Liver (tissue), 9 donors: ENCODE measurements around the gene LRRC4. TPM values are rescaled to one million over a fixed set of nuclear protein-coding genes. Genes with fewer than 3 reads are reported as not detected.

Experiments used
- DNase-seq: peaks from one replicate; pipeline ENCODE4 v3.0.0-alpha.2; 2017; ENCODE audit warnings: low spot score
- H3K27ac ChIP-seq, 2 donors: one replicate each; pipeline ENCODE4 v1.7.0; 2013; ENCODE audit warnings: inconsistent platforms in 2 of 2, low read length in 2 of 2, control low read depth in 1 of 2, low read depth in 1 of 2, mild to moderate bottlenecking in 1 of 2
- H3K27me3 ChIP-seq, 4 donors: one replicate each; pipeline versions ENCODE4 v1.6.1 to v1.7.0; 2013; ENCODE audit warnings: low read length in 3 of 4, inconsistent platforms in 1 of 4, mild to moderate bottlenecking in 1 of 4, moderate library complexity in 1 of 4; ENCODE audit not compliant: control insufficient read depth in 4 of 4, insufficient read depth in 4 of 4
- H3K36me3 ChIP-seq, 4 donors: one replicate each; pipeline versions ENCODE4 v1.6.1 to v1.7.0; 2013; ENCODE audit warnings: low read length in 3 of 4, mild to moderate bottlenecking in 3 of 4, low read depth in 1 of 4, moderate library complexity in 1 of 4; ENCODE audit not compliant: control insufficient read depth in 4 of 4, insufficient read depth in 3 of 4
- H3K4me1 ChIP-seq, 4 donors: one replicate each; pipeline versions ENCODE4 v1.6.1 to v1.7.0; 2013; ENCODE audit warnings: low read length in 3 of 4, mild to moderate bottlenecking in 3 of 4, moderate library complexity in 1 of 4; ENCODE audit not compliant: control insufficient read depth in 4 of 4, insufficient read depth in 4 of 4
- H3K4me3 ChIP-seq, 3 donors: one replicate each; pipeline versions ENCODE4 v1.6.1 to v1.7.0; 2013; ENCODE audit warnings: low read length in 3 of 3, control low read depth in 1 of 3, low read depth in 1 of 3, mild to moderate bottlenecking in 1 of 3
- H3K9ac ChIP-seq, 2 donors: one replicate each; pipeline ENCODE4 v1.7.0; 2013; ENCODE audit warnings: low read length in 2 of 2, mild to moderate bottlenecking in 2 of 2, moderate library complexity in 2 of 2, control low read depth in 1 of 2, low read depth in 1 of 2
- H3K9me3 ChIP-seq, 4 donors: one replicate each; pipeline versions ENCODE4 v1.6.1 to v1.7.0; 2013; ENCODE audit warnings: low read length in 3 of 4; ENCODE audit not compliant: control insufficient read depth in 4 of 4
- ATF3 ChIP-seq: IDR thresholded peaks from 2 replicates; pipeline ENCODE4 v1.6.1; 2016; ENCODE audit warnings: antibody characterized with exemption
- CTCF ChIP-seq: fragments of 150-350 bp; IDR thresholded peaks from 2 replicates; pipeline ENCODE4 v1.5.1; 2017; ENCODE audit warnings: improper control_type of control experiment, low read depth, low read length; ENCODE audit not compliant: missing input control
- EGR1 ChIP-seq, 2 donors: IDR thresholded peaks; 2 replicates each; pipeline ENCODE4 v1.6.1; 2016 to 2018; ENCODE audit warnings: antibody characterized with exemption in 2 of 2, low read depth in 2 of 2
- FOXA1 ChIP-seq: IDR thresholded peaks from 2 replicates; pipeline ENCODE4 v1.6.1; 2016; ENCODE audit warnings: antibody characterized with exemption
- FOXA2 ChIP-seq: IDR thresholded peaks from 2 replicates; pipeline ENCODE4 v1.6.1; 2016; ENCODE audit warnings: antibody characterized with exemption
- GABPA ChIP-seq, 2 donors: IDR thresholded peaks in 1 of 2; conservative IDR thresholded peaks in 1 of 2; 2 replicates each; pipeline ENCODE4 v1.6.1; 2016; ENCODE audit warnings: antibody characterized with exemption in 2 of 2, mild to moderate bottlenecking in 1 of 2, moderate library complexity in 1 of 2
- HNF4A ChIP-seq, 2 donors: conservative IDR thresholded peaks; 2 replicates each; pipeline ENCODE4 v1.6.1; 2016; ENCODE audit warnings: antibody characterized with exemption in 2 of 2, mild to moderate bottlenecking in 2 of 2
- HNF4G ChIP-seq: IDR thresholded peaks from 2 replicates; pipeline ENCODE4 v1.6.1; 2016; ENCODE audit warnings: antibody characterized with exemption
- JUND ChIP-seq, 2 donors: IDR thresholded peaks; 2 replicates each; pipeline ENCODE4 v1.6.1; 2016; ENCODE audit warnings: antibody characterized with exemption in 2 of 2
- MAX ChIP-seq: IDR thresholded peaks from 2 replicates; pipeline ENCODE4 v1.6.1; 2016; ENCODE audit warnings: antibody characterized with exemption
- NR2F2 ChIP-seq: IDR thresholded peaks from 2 replicates; pipeline ENCODE4 v1.6.1; 2016; ENCODE audit warnings: antibody characterized with exemption
- RAD21 ChIP-seq, 2 donors: IDR thresholded peaks; 2 replicates each; pipeline ENCODE4 v1.6.1; 2016; ENCODE audit warnings: antibody characterized with exemption in 2 of 2, mild to moderate bottlenecking in 2 of 2
- REST ChIP-seq: IDR thresholded peaks from 2 replicates; pipeline ENCODE4 v1.6.1; 2016; ENCODE audit warnings: antibody characterized with exemption, mild to moderate bottlenecking
- RXRA ChIP-seq, 2 donors: IDR thresholded peaks; 2 replicates each; pipeline ENCODE4 v1.6.1; 2017 to 2018; ENCODE audit warnings: antibody characterized with exemption in 2 of 2, mild to moderate bottlenecking in 1 of 2
- TAF1 ChIP-seq: conservative IDR thresholded peaks from 2 replicates; pipeline ENCODE4 v1.6.1; 2016; ENCODE audit warnings: antibody characterized with exemption, mild to moderate bottlenecking
- YY1 ChIP-seq: IDR thresholded peaks from 2 replicates; pipeline ENCODE4 v1.6.1; 2016; ENCODE audit warnings: antibody characterized with exemption, mild to moderate bottlenecking
- ZBTB33 ChIP-seq: IDR thresholded peaks from 2 replicates; pipeline ENCODE4 v1.6.1; 2016; ENCODE audit warnings: antibody characterized with exemption
- WGBS: extraction: QIAGEN DNeasy Blood & Tissue Kit; methylation state at CpG from one replicate; pipeline ENCODE4 v1.1.7; 2013; 5-methylcytosine and 5-hydroxymethylcytosine counted together
- polyA plus RNA-seq, 2 donors: library from polyadenylated mRNA; stranded (reverse) in 1 of 2; unstranded in 1 of 2; fragments of 200-250 nt in 1 of 2; fragments of >200 nt in 1 of 2; fragmentation: Nextera tagmentation in 1 of 2; extraction: Ambion mirVana in 1 of 2; gene quantifications; one replicate each; pipeline versions ENCODE4 v1.2.1 to v1.2.3, GENCODE V29; 2013 to 2015
- total RNA-seq, 2 donors: library from RNA; depleted of rRNA; stranded (reverse); fragments of >200 nt; gene quantifications; one replicate each; pipeline ENCODE4 v1.2.3, GENCODE V29; 2014
- donor health status: healthy.
- donor health status: healthy.
- donor health status: healthy.
- donor health status: healthy.
- donor health status: healthy.

Gene LRRC4
- total RNA-seq: 1 to 10 TPM in 1 of 2 donors, under 1 TPM in 1; 0.75 to 2.7 TPM
- polyA plus RNA-seq: 1 to 10 TPM in 1 of 2 donors, under 1 TPM in 1; 0.54 to 1.6 TPM

- WGBS: 38% methylated on average over 87 of the region's 87 CpGs
- peak within 1 kb of the TSS in 2 of 3 donors; percentile 25 to 50 for H3K4me3 ChIP-seq
- H3K27me3 ChIP-seq: no peaks in the 10 kb centered on the region
- no peak for DNase-seq
- peaks cover 0 to 6% (median 1%) of the 10 kb centered on the region in 4 donors for H3K36me3 ChIP-seq
- H3K9me3 ChIP-seq: no peaks in the 10 kb centered on the region
- peaks cover 7 to 40% (median 25%) of the 10 kb centered on the region in 4 donors for H3K4me1 ChIP-seq
- H3K9ac ChIP-seq: no peak within 1 kb of the TSS
- TF ChIP-seq RXRA (IDR thresholded peaks at IDR 0.05) (no peak), EGR1 (IDR thresholded peaks at IDR 0.05; ENCODE audit: low read depth in 2 of 2) (no peak), RAD21 (IDR thresholded peaks at IDR 0.05) (peak in 1 of 2 donors; percentile 14), HNF4G (no peak)
- no peak within 1 kb of the TSS for H3K27ac ChIP-seq
Observed at GRCh38 chr7:128030654-128031611, at the start of gene LRRC4. Gene LRRC4, minus strand, starts transcription at chr7:128031437. Its CDS starts 797 bp downstream, at chr7:128030640.

GRCh38 chr7:128080169-128080568 is 48.9 kb upstream of the LRRC4 start:
- Histone ChIP-seq H3K27ac (no peak overlapping the region), H3K36me3 (peaks cover 9 to 50% (median 14%) of the 10 kb centered on the region in 4 donors), H3K4me1 (peaks cover 0 to 15% (median 8%) of the 10 kb centered on the region in 4 donors), H3K9ac (no peak overlapping the region), H3K4me3 (no peak overlapping the region), H3K27me3 (no peaks in the 10 kb centered on the region), H3K9me3 (no peaks in the 10 kb centered on the region)
- no peak for TF ChIP-seq FOXA2
- no peak for TF ChIP-seq REST
- TF ChIP-seq HNF4G: no peak
- no peak for TF ChIP-seq ZBTB33
- TF ChIP-seq FOXA1: no peak
- no peak for TF ChIP-seq YY1
- TF ChIP-seq RAD21 (IDR thresholded peaks at IDR 0.05): no peak
- TF ChIP-seq RXRA (IDR thresholded peaks at IDR 0.05): no peak
- TF ChIP-seq EGR1 (IDR thresholded peaks at IDR 0.05; ENCODE audit: low read depth in 2 of 2): no peak
- no peak for TF ChIP-seq ATF3
- TF ChIP-seq CTCF: no peak
- no peak for TF ChIP-seq TAF1
- no peak for TF ChIP-seq GABPA (IDR thresholded peaks at IDR 0.05 in 1 of 2, conservative IDR thresholded peaks at IDR 0.05 in 1 of 2)
- no peak for TF ChIP-seq MAX
- TF ChIP-seq HNF4A (conservative IDR thresholded peaks at IDR 0.05): no peak
- no peak for TF ChIP-seq NR2F2
- no peak for TF ChIP-seq JUND (IDR thresholded peaks at IDR 0.05)
- WGBS: 98% methylated on average over 7 of the region's 7 CpGs
- no peak for DNase-seq
